ENCODE data around the gene GABRD.

Gene GABRD

DNA sequence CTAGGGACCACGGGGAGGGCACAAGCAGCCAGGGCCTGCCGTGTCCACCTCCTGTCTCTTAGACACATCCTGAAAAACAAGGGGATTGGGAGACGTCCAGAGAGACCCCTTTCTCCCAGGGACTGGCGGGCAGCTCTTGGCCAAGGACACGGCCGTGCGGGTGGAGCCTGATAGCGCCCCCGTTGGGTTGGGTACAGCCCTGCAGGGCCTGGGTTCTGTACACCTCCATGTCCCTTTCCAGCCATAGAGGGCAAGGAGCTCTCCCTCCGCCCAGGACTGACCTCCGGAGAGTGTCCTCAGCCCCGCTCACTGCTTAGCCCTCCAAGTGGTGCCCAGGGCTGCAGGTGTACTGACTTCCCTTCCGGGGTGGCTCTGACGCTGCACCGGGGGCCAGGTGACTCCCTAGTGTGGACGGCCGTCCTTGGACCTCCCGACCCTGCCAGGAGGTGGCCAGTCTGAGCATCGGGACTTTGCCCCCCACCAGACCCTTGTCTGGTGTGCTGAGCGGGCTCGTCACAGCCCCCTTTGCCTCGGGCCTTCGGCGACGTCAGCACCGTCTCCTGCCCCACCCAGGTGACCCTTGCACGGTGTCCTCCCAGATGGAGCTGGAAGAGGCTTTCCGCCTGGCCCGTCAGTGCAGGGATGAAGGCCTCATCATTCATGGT, 36.9 kb downstream of the GABRD start:
- no peak for DNase-seq

DNA sequence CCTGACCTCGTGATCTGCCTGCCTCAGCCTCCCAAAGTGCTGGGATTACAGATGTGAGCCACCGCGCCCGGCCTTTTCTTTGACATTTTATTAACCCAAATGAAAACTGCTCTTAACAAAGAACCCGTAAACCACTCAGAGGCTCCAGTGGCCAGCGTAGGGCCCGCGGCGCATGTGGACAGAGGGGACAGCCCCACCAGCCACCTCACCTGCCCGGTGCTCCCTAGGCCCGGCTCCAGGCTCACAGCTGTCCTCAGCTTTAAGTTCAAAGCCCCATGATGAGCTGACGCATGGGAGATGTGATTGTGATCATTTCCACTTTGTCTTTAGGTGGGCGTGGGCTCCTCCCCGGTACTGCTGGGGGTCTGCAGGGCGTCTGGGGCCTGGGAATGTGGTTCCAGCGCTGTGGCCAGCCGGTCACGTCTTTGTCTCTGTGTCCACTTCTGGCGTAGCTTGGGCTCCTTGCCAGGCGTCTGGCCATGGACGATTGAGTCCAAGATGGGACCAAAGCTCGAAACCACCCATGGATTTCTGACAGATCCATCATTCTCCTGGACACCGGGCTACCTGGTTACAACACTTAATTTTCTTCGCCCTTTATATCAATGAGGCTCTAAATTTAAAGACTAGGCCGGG, 37.9 kb downstream of the GABRD start:
- DNase-seq = no peak

DNA sequence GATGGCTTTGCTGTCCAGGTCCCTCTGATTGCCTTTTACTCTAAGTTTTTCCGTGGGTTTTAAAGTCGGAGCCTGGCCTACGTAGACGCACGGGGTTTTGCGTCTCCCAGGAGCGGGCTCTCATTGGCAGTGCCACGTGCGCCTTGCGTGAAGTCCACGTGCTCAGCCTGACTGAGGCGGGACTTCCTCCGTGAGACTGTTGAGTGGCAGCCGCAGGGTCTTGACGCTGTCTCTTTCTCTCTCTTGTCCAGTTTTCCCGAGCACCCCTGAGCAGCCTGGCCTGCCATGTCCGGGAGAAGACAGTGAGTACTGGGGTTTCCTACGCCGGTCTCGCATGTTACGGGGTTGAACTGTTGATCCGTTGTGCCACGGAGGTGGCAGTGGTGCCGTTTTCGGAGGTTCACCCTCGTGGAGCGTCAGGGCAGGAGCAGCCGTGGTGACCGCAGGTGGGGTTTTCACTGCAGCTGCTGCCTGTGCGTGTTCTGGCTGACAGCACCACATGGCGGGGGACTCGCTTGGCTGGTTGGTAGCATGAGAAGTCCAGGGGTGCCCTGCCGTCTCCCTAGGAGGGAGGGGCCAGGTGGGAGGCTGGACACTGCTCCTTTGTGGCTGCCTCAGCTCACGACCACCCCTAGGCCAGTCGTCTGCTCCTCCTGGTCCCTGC, 40.3 kb downstream of the GABRD start:
- no peak for DNase-seq

DNA sequence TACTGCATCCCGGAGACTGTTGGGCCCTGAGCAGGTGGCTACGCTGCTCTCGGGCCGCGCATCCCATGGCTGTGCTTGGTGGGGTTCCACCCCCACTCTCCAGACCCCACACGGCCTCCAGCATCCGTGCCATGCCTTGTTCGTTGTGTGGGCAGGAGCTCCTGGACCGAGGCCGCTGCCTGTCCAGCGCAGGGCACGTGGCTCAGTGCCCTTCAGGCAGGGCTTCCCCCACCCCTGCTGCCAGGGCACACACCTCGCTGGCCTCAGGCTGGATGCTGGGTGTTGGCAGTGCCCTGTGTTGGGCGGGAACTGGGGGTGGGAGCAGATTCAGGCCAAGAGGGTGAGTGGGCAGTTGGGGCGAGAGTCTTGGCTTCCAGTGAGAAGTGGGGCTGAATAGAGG, 40.9 kb downstream of the GABRD start:
- no peak for DNase-seq

DNA sequence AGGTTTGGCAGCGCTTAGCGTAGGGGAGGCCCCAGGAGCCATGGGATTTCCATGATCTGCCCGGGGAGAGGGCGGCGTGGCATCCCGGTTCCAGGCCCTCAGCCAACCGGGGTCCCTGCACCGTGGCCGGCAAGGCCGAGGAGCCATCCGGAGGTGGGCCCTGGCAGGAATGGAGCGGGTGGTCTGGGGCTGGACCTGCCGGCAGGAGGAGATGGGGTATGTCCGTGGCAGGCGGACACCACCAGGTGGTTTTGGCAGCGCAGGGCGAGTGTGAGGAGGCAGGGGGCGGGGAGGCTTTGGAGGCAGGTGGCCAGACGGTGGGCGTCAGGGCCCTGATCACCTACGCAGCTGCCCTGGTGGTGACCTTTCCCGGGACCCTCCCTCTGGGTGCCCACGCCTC, 41.4 kb downstream of the GABRD start:
- DNase-seq = no peak

DNA sequence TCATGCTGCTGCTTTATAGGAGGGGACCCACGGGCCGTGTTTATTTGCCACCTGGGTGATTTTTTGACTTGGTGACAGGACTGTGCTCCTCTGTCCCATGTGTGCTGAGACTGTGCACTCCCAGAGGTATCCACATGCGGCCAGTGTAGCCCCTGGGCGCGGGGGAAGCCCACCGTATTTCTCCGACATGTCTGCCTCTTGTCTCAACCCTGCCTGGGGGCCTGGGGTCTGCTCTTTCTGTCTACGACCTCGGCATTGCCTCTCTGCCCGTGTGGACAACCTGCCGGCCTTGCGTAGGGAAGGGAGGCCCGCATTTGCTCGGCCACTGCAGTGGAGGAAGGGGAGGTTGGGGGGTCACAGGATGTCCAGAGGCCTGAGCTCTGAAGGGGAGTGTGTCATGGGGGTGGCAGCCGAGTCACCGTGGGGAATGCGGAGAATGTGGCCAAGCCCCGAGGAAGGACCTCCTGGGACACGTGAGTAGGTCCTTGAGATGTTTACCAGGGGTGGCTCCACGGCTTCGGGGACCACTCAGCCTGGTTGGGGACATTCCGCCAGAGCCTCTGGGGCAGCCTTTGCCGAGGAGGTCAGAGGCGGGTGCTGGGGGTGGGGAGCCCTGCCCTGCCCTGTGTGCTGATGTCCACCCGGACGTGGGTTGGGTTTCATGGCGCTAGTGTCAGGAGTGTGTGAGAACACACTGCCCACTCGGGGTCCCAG, 42.1 kb downstream of the GABRD start:
- no peak for DNase-seq

DNA sequence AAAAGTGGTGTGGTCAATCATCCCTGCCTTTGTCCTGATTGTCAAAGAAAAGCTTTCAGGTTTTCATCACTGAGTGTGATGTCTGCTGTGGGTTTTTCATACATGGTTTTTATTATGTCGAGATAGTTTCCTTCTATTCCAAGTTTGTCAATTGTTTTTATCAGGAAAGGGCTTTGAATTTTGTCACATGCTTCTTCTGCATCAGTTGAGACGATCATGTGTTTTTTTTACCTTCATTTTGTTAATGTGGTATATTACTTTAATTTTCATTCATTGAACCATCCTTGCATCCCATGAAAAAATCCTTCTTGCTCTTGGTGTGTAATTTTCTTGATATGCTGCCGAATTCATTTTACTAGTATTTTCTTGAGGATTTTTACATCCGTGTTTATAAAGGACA, 46.6 kb downstream of the GABRD start:
- DNase-seq = no peak

DNA sequence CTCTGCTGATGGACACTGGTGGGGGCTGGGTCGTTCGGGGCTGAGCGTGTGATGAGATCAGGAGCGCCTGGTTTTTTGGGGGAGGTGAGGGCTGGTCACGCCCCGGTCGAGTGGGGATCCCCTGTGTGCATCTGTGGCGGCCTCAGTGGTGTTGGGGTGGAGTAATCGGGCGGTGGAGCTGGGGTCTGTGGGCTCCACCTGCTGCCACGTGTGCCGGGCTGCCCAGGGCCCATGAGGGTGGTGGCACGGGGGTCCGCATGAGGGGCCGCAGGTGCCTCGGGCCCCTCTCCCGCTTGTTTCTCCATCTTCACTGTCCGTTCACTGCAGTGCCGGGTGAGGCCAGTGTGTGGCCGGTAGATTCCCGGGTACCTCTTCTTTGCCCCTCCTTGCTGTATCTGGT, 48.2 kb downstream of the GABRD start:
- DNase-seq = no peak

DNA sequence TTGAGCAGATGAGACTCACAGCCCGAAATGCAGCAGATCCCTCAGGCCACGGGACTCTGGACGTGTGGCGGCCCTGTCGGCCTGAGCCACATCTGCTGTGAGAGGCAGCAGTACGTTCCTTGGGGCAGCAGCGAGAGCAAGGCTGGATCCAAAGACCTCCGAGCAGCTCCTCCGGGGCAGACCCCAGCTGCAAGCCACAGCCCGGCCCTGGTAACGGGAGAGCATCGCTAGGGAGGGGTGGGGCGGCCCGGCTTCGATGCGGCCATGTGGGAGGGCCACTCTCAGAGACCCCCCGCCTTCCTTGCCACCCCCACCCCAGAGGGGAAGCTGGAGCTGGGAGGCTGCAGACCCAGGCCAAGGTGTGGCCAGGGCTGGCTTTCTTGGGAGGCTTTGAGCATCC, 48.8 kb downstream of the GABRD start:
- DNase-seq = no peak

DNA sequence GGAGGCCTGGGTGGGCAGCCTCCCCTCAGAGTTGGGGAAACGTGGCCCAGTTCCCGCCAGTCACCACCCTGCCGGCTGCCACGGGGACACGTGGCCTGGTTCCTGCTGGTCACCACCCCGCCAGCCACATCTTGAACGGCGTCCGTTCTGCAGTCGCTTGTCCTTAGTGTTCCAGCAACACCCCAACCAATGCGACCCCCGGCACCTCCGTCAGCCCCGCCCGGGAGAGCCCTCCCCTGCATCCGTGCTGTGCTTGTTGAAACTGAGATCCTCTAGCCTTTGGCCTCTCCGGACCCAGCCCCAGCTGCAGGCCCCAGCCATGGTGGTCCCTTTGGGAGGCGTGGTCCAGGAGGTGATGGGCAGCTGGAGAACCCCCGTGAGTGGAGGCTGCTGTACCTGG, 49.8 kb downstream of the GABRD start:
- DNase-seq = no peak

DNA sequence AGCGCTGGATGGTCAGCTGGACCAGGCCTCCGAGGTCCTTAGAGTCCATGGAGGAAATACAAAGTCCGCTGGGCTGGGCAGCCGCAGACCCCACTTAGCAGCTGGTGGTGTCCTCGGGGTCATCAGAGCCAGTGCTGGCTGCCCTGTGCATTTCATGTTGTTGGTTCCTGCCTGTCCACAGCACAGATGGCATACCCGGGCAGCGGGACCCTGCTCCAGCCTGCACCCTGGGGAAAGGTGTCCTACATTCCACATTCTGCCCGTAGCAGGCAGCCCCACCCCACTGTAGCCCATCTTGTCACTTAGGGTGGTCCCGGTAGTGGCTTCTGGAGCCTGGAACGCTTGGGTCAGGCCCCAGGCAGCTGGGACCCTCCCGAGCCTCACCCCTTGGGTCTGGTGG, 50.9 kb downstream of the GABRD start:
- DNase-seq = no peak

DNA sequence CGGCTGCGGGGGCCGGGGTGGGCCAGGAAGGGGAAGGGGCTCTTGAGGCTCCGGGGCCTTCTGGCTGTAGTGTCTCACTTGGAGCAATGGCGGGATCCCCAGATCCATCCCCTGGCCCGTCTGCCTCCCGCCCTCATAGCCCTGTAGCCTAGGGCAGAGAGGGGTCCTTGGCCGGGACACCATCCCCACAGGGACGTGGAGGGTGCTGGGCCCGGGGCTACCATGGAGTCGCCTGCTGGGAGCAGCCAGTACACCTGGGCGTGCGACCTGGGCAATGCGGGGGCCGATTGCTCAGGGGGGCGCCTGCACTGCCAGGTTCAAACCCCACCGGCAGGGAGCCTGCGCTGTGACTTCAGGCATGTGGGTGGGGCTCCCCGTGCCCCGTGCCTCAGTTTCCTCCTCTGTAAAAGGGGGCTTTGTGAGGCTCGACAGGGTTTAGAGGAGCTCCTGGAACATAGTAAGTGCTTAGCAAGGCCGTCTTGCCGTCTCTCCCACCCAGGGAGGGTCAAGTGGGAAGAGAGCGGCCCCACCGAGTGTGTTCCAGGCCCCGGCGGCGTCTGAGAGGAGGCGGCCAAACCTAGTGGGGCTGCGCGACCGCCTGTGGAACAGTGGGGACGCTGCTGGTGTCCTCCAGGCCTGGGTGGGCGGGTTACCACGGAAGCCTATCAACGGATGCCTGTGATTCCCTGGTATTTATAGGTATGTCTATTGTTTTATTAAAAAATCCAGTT, 51.8 kb downstream of the GABRD start:
- DNase-seq = no peak

DNA sequence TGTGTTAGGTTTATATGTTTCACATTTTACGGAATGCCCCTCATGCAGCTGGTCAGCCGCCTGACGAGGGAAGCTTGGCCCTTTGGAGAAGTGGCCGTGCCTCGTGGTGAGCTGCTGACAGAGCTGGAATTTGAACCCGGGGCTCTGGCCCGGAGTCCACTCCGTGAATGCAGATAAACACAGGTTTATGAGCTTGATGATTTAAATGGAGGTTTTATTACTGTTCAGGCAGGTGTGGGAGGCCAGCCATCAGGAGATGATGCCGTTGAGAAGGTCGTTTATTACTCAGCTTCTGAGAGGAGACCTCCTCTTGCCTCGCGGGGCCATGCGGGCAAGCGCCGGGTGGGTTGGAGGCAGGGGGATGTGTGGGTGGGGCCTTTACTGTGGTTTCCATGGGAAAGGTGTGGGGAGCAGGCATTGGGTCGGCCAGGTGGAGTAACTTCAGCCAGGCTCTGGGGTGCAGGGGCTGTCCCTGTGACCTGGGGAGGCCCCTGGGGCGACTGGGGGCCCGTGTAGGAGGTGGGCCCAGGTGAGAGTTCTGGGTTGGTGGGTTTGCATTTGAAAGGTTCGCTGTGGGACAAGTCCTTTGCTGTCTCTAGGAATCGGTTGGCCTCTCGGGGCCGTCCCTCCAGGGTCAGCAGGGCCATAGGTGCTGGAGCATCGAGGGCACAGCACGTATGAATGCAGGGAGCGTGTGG, 53.1 kb downstream of the GABRD start:
- DNase-seq = no peak

DNA sequence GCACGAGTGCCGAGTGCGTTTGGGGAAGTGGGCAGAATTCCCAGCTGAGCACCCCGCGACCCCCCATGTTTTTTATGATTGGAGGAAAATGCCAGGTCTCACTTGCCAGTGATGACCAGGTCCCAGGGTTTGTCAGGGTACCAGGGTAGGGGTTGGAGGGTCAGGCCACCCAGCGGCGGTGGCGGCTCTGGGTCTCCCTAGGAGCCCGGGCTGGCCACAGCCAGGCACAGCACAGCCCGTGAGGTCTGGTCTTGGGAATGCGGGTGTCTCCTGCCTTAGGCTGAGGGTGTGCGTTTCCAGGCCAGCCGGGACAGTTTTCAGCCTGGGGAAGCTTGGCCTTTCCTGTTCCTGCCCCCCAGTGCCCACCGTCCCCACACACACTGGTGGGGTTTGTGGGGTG, 53.7 kb downstream of the GABRD start:
- no peak for DNase-seq

DNA sequence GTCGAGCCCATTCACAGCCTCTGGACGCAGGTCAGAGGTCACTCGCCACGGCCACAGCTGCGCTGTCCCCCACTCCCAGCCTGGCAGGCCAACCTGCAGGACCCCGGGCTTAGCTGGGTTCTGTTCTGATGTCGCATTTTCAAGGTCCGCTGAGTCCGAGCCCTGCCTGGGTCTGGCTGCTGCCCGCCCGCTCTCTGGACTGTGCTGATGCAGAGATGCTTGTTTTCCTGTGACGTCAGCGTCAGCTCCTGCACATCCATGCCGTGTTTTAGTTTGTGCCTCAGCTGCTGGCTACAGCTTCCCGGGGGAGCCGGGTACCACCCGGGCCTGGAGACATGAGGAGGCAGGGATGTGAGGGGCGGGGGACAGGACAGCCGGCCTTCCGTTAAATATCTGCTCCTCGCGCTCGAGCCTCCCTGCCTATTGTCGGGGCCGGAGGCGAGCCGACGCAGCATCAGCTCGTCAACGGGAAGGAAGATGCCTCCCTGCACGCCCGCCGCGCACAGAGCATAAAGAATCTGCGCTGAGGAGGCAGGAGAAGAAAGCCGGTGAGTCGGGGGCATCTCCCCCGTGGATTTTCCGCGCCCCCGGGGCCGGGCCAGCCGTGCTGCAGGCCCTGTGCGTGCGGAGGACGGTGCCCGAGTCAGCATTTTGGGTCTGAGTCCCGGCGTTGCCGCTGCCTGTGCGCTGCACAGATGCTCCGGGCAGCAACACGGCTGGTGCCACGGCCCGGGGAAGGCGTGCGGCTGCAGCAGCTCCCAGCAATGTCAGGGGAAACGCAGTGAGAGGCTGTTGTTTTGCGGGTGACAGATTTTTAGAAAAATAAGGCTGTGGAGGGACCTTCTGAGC, 54.5 kb downstream of the GABRD start:
- DNase-seq = no peak

DNA sequence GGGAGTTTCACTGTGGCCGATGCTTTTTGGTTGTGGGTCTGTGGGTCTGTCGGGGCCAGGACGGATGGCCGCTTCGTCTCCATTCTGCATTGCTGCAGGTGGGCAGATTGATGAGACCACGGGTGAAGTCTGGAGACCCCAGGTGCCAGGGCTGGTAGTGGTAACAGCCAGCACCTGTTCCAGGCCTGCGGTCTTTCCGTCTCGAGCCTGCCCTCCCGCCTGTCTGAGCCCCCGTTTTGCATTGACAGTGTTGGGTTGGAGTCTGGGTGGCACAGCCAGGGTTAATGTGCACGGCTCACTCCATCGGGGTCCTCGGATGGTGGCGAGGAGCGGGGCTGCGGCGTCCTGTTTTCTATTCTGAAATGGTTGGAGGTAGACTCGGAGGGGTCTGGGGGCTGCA, 55.3 kb downstream of the GABRD start:
- DNase-seq = no peak

DNA sequence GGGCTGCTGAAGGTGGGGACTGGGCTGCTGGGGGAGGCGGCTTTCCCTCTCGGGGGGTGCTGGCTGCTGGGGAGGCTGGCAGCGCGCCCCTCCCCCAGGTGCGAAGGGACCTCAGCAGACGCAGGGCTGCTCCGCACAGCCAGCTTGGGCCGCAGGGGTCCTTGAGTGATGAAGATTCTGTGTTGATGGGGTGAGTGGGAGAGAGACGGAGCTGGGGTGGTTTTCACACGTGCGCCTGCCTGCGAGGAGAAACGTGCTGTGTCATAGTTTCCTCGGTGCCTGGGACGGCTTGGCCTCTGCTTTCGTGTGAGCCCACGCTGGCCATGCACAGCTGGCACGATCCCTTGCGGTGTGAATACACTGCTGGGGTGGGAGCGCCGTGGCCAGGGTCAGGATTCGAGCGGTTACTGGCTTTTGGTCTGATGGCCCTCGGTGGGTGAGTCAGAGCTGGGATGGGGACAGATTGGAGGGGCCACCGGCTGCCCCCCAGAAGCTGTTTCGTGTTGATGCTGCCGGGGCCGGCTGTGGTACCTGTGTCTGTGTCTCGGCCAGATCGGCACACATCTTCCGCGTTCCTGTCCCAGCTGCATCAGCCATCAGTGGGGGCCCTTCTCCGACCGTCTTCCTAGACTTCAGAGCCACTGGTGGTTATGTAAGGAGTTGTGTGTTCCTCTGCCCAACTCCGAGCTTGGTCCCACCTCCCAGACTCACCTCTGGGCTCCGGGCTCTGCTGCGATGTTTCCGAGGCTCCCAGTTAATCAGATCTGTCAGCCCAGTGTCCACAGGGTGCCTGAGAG, 56.0 kb downstream of the GABRD start:
- no peak for DNase-seq

DNA sequence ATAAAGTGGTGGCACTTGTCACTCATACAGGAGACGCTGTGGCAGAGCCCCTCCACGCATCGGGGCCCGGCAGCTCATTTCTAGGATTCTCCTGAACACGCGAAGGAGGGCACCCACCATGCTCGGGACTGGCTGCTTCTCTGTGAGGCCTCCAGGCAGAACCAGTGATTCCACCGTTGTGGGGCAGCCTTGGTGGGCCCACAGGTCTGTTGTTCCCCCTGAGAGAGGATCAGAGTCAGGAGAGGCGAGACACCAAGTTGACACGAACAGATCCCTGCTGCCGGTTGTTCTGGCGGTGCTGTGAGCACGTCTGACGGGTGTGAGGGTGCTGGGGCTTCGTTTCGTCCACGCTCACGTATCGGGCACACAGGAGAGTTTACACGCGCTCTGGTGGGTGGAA, 57.7 kb downstream of the GABRD start:
- no peak for DNase-seq

DNA sequence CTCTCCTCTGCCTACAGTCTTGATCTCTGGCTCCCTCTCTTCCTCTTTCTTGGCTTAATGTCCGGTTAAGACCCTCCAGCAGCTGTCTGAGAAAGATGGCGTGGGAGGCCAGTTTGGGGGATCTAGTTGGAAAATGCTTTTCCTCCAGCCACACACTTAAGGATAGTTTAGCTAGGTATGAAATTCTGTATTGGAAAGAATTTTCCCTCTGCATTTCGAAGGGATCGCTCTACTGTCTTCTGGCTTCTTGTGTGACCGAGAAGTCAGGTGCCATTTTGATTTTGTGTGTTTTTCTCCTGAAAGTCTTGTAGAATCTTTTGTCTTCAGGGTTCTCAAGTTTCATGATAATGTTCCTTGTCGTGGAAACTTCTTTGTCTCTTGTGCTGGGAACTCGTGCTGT, 59.0 kb downstream of the GABRD start:
- DNase-seq = no peak

DNA sequence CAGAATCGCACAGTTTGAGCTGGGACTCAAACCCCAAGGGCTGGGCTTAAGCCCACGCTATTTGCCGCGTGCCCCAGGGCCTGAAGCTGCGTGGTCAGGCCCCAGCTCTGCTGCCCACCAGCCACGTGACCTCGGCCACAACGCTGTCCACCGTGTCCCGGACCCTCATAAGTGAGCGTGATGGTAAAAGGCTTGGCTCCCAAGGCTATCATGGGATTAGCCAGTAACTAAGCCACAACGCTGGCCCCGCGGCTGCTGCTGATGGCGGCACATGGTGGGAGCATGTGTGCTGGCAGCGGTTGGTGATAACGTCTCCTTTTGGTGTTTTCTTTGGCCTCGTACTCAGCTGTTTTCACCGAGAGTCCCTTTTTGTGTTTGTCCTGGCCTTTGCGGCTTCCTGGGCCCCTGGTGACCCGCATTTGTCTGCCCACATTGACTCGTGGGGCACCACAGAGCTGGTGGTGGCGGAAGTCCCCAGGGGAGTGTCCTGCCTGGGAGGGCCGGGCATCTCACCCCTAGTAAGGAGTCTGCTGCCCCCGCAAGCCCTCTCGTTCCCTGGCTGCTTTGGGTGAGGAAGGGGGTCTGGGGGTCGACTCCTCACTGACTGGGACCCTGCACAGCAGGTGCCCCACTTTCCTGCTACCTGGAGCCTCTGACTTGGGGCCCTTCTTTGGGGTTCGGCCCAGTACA, 60.4 kb downstream of the GABRD start:
- DNase-seq = no peak

Data from DMS79 treated with DMSO at 0.1 percent for 48 hours (cell line).